K562 (cell line): Measurements from ENCODE around the gene FARP1. TPM values are rescaled to one million over a fixed set of nuclear protein-coding genes. Genes with fewer than 3 reads are reported as not detected.
A peak's percentile ranks its signal among the peaks of the same experiment; 100 is the strongest.

Experiments
- ATAC-seq: fragments of 200-7000 bp; cut with Tn5 transposase; 3 replicates; pipeline ENCODE4 v1.9.1; 2020; ENCODE audit warnings: moderate library complexity
- BruUV-seq: library from RNA; stranded (reverse); fragments of 400-500 nt; replicated peaks from 2 replicates; lab custom pipeline; 2021; lab: Mats Ljungman, UMichigan
- CTCF ChIA-PET: fragments of 300-600 bp; formaldehyde crosslinking; extraction: SDS; loops from one replicate; lab custom pipeline; 2021; ENCODE audit warnings: low intra/inter-chr PET ratio; lab: Yijun Ruan, JAX
- POLR2A ChIA-PET: fragments of 300-600, 350-650 bp; sonication (Branson Sonifier 250); formaldehyde crosslinking; extraction: SDS; loops from one replicate; lab custom pipeline; 2021; ENCODE audit warnings: antibody characterized with exemption, inconsistent platforms; lab: Yijun Ruan, JAX
- DNase-seq, 4 experiments: peaks; one replicate each; pipeline versions ENCODE4 v3.0.0 to v3.0.0-alpha.2; 2011 to 2018; ENCODE audit warnings: low spot score in 3 of 4, mixed read lengths in 3 of 4; ENCODE audit errors: extremely low read depth in 1 of 4
- FAIRE-seq: peaks from 2 replicates; lab custom pipeline; 2011; peaks lifted over from hg19 to GRCh38; lab: Jason Lieb, UNC
- H2AFZ ChIP-seq: 2 replicates; pipeline ENCODE4 v1.6.0; 2011; ENCODE audit warnings: low read depth, low read length, control low read depth, inconsistent platforms
- H3K27ac ChIP-seq: fragments of 200-600 bp; 3 replicates; pipeline ENCODE4 v1.8.0; 2011; ENCODE audit warnings: low read depth, mild to moderate bottlenecking, control low read depth, inconsistent platforms, low read length, moderate library complexity, mixed read lengths; ENCODE audit errors: extremely low read depth
- H3K27me3 ChIP-seq, 2 experiments: fragments of 300-600 bp in 1 of 2; 2 replicates in 1 of 2; 3 replicates in 1 of 2; pipeline versions ENCODE4 v1.6.0 to v1.8.0; 2011; ENCODE audit warnings: inconsistent platforms in 2 of 2, low read length in 2 of 2, mild to moderate bottlenecking in 1 of 2, mixed read lengths in 1 of 2, moderate library complexity in 1 of 2; ENCODE audit not compliant: control insufficient read depth in 2 of 2, insufficient read depth in 2 of 2
- H3K36me3 ChIP-seq: fragments of 300-600 bp; 3 replicates; pipeline ENCODE4 v1.8.0; 2011; ENCODE audit warnings: mild to moderate bottlenecking, low read length, inconsistent platforms; ENCODE audit not compliant: control insufficient read depth, insufficient read depth
- H3K4me1 ChIP-seq, 2 experiments: fragments of 200-600 bp in 1 of 2; replicated peaks in 1 of 2; 2 replicates in 1 of 2; 3 replicates in 1 of 2; pipeline versions ENCODE4 v1.5.1 to v1.8.0; 2011; ENCODE audit warnings: inconsistent platforms in 2 of 2, low read length in 2 of 2, mild to moderate bottlenecking in 1 of 2, mixed read lengths in 1 of 2, moderate library complexity in 1 of 2; ENCODE audit not compliant: control insufficient read depth in 2 of 2, insufficient read depth in 2 of 2
- H3K4me2 ChIP-seq: 2 replicates; pipeline ENCODE4 v1.6.1; 2011; ENCODE audit warnings: low read length, control low read depth, inconsistent platforms, mixed read lengths; ENCODE audit not compliant: insufficient read depth
- H3K4me3 ChIP-seq: fragments of 200-600 bp; sonication (generic), shearing (Covaris generic); 2 replicates; pipeline ENCODE4 v1.5.1; 2016; ENCODE audit warnings: control low read depth, inconsistent platforms
- H3K79me2 ChIP-seq: fragments of 200-600 bp; 3 replicates; pipeline ENCODE4 v1.8.0; 2011; ENCODE audit warnings: low read length, inconsistent platforms; ENCODE audit not compliant: control insufficient read depth, insufficient read depth
- H3K9ac ChIP-seq, 2 experiments: 2 replicates each; pipeline versions ENCODE4 v1.6.0 to v1.6.1; 2011; ENCODE audit warnings: low read depth in 2 of 2, low read length in 2 of 2, control low read depth in 1 of 2, inconsistent platforms in 1 of 2, mild to moderate bottlenecking in 1 of 2, mixed read lengths in 1 of 2; ENCODE audit not compliant: insufficient read depth in 1 of 2
- H3K9me1 ChIP-seq: one replicate; pipeline ENCODE4 v1.6.0; 2011; ENCODE audit warnings: inconsistent platforms, mild to moderate bottlenecking, low read length, moderate library complexity; ENCODE audit not compliant: control insufficient read depth, insufficient read depth
- H3K9me3 ChIP-seq: replicated peaks from 2 replicates; pipeline ENCODE4 v1.5.1; 2011; ENCODE audit warnings: low read depth, low read length, inconsistent platforms; ENCODE audit not compliant: control insufficient read depth, insufficient read depth
- H4K20me1 ChIP-seq: replicated peaks from 2 replicates; pipeline ENCODE4 v1.6.1; 2011; ENCODE audit warnings: low read length, inconsistent platforms, mixed read lengths; ENCODE audit not compliant: control insufficient read depth, insufficient read depth
- POLR3A ChIP-seq: IDR thresholded peaks from 2 replicates; pipeline ENCODE4 v1.6.1; 2011; ENCODE audit warnings: borderline replicate concordance, mild to moderate bottlenecking, moderate library complexity; ENCODE audit not compliant: insufficient read length, insufficient read depth; ENCODE audit errors: extremely low read depth
- RAD21 ChIP-seq, 2 experiments: fragments of 250-450 bp in 1 of 2; fragments of 450-650 bp in 1 of 2; sonication (Bioruptor Pico) in 1 of 2; formaldehyde crosslinking in 1 of 2; IDR thresholded peaks in 1 of 2; conservative IDR thresholded peaks in 1 of 2; 2 replicates each; pipeline versions ENCODE4 v1.4.0 to v1.8.0; 2020 to 2022; ENCODE audit warnings: mild to moderate bottlenecking in 2 of 2, moderate library complexity in 1 of 2
- WGBS: fragments of 100-300 bp; shearing (Covaris generic); methylation state at CpG from one replicate; pipeline ENCODE4 v1.1.6; 2016; ENCODE audit warnings: low coverage, mixed read lengths; ENCODE audit not compliant: insufficient coverage; ENCODE audit errors: missing lambda C conversion rate; 5-methylcytosine and 5-hydroxymethylcytosine counted together
- in situ Hi-C: fragments of 300-500 bp; cut with MboI; formaldehyde crosslinking; loops from 4 replicates; pipeline ENCODE4 v1.15.0; 2018; ENCODE audit warnings: inconsistent platforms, mixed read lengths
- intact Hi-C: fragments of 100-400 bp; cut with micrococcal nuclease; formaldehyde crosslinking; loops from 2 replicates; pipeline ENCODE4 v1.14.2; 2022
- polyA plus RNA-seq, 8 experiments: library from polyadenylated mRNA; depleted of rRNA in 4 of 8; stranded (reverse) in 5 of 8; unstranded in 3 of 8; fragments of >200 nt; fragmentation: Nextera tagmentation in 2 of 8; fragmentation: Illumina TruSeq in 1 of 8; extraction: Ambion mirVana in 2 of 8; extraction: Trizol in 1 of 8; gene quantifications; 2 replicates each; pipeline versions ENCODE4 v1.2.1 to v1.2.3, GENCODE V29; 2011 to 2014; ENCODE audit warnings: inconsistent platforms in 1 of 8, missing spikeins in 1 of 8
- total RNA-seq, 7 experiments: library from RNA; depleted of rRNA in 6 of 7; stranded (reverse); fragments of >200 nt in 6 of 7; fragmentation: Illumina TruSeq in 2 of 7; extraction: Trizol in 2 of 7; gene quantifications; 2 replicates each; pipeline versions ENCODE4 v1.2.1 to v1.2.3, GENCODE V29; 2011 to 2021; ENCODE audit warnings: low replicate concordance in 1 of 7
- TF ChIP-seq, protein P1 (sequence below), 3 experiments: IDR thresholded peaks in 2 of 3; conservative IDR thresholded peaks in 1 of 3; 2 replicates each; pipeline ENCODE4 v1.5.1; 2011 to 2012; ENCODE audit warnings: low read length in 3 of 3, mild to moderate bottlenecking in 3 of 3, control low read depth in 2 of 3, improper control_type of control experiment in 1 of 3, inconsistent platforms in 1 of 3, low read depth in 1 of 3, mixed read lengths in 1 of 3, moderate library complexity in 1 of 3; ENCODE audit not compliant: insufficient read depth in 2 of 3

Gene FARP1
- total and polyA plus RNA-seq, 9 of the 15 experiments (the other 6 are each of a cell fraction or from before 2014, with no cell fraction given) = 0.03 to 0.29 (median 0.05) TPM; not detected in 3

GRCh38 chr13:98345107-98345935 is 202.4 kb downstream of the FARP1 start:
- Histone ChIP-seq H3K27ac (no peak overlapping the region), H3K9ac (no peak overlapping the region), H3K9me1 (no peaks in the 10 kb centered on the region), H2AFZ (no peak overlapping the region), H4K20me1 (no peaks in the 10 kb centered on the region), H3K4me1 (no peaks in the 10 kb centered on the region), H3K9me3 (no peaks in the 10 kb centered on the region), H3K4me3 (no peak overlapping the region), H3K4me2 (no peak overlapping the region), H3K36me3 (no peaks in the 10 kb centered on the region), H3K79me2 (no peaks in the 10 kb centered on the region), H3K27me3 (peaks cover 4 to 9% of the 10 kb centered on the region in 2 experiments; a peak in 3 of 5 replicates)
- BruUV-seq = no TSS peak
- ChIA-PET POLR2A (interaction anchor here (0.6 to 1.0 kb wide), 2 partner anchors 46 to 131 kb away, joined by 3 read pairs; no protein-coding TSS in a partner anchor), CTCF (interaction anchor here (1.1 kb wide), 1 partner anchor 328 kb away, joined by 3 read pairs; no protein-coding TSS in a partner anchor)
- intact Hi-C loops = no loop called here
- 1% methylated on average over 12 of the region's 12 CpGs for WGBS
- DNase-seq (no peak), ATAC-seq (peak; percentile 49; the same call in 1 of the 3 replicates), FAIRE-seq (no peak)
- no peak for TF ChIP-seq POLR3A
- TF ChIP-seq, protein P1, sequence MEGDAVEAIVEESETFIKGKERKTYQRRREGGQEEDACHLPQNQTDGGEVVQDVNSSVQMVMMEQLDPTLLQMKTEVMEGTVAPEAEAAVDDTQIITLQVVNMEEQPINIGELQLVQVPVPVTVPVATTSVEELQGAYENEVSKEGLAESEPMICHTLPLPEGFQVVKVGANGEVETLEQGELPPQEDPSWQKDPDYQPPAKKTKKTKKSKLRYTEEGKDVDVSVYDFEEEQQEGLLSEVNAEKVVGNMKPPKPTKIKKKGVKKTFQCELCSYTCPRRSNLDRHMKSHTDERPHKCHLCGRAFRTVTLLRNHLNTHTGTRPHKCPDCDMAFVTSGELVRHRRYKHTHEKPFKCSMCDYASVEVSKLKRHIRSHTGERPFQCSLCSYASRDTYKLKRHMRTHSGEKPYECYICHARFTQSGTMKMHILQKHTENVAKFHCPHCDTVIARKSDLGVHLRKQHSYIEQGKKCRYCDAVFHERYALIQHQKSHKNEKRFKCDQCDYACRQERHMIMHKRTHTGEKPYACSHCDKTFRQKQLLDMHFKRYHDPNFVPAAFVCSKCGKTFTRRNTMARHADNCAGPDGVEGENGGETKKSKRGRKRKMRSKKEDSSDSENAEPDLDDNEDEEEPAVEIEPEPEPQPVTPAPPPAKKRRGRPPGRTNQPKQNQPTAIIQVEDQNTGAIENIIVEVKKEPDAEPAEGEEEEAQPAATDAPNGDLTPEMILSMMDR (IDR thresholded peaks at IDR 0.05 in 2 of 3, conservative IDR thresholded peaks at IDR 0.05 in 1 of 3; ENCODE audit: insufficient read depth in 2 of 3, low read depth in 1 of 3, low read length in 3 of 3) = 0 out of 6 replicates have a peak, but pooled peaks of 1 of the 3 experiments have one; percentile 12
- TF ChIP-seq RAD21 (CRISPR knock-in tag; conservative IDR thresholded peaks at IDR 0.05 in 1 of 2, IDR thresholded peaks at IDR 0.05 in 1 of 2) = 0 out of 4 replicates have a peak, but pooled peaks of 1 of the 2 experiments have one; percentile 5
- in situ Hi-C loops = no loop called here
